GM08714 (cell line): ENCODE data around the gene ATAD1.

ENCODE experiments used
- H3K4me3 ChIP-seq: fragments of 200-500 bp; sonication (Bioruptor generic); 2 replicates; pipeline ENCODE4 v1.5.1; 2014; ENCODE audit warnings: mild to moderate bottlenecking, low read length, inconsistent platforms
- ZNF274 ChIP-seq: IDR thresholded peaks from 2 replicates; pipeline ENCODE4 v1.6.1; 2012; ENCODE audit warnings: mild to moderate bottlenecking, low read depth, low read length

Gene ATAD1

DNA sequence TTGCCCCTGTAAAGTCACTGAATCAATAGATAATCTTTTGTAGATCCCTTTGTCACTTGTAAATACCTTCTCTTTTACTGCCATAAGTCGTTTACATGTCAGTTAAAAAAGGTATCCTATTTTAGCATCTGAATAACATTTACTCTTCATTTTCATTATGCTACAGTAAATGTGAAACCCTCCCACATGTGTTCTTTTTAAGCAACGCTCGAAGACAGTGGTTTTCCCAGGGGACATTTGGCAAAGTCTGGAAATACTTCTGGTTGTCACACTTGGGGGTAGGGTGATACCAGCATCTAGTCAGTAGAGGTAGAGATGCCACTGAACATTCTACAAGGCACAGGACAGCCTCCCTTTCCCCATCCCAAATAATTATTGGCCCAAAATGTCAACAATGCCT lies 23.7 kb downstream of the ATAD1 start:
- TF ChIP-seq ZNF274, result no peak
- no peak overlapping the region for H3K4me3 ChIP-seq

DNA sequence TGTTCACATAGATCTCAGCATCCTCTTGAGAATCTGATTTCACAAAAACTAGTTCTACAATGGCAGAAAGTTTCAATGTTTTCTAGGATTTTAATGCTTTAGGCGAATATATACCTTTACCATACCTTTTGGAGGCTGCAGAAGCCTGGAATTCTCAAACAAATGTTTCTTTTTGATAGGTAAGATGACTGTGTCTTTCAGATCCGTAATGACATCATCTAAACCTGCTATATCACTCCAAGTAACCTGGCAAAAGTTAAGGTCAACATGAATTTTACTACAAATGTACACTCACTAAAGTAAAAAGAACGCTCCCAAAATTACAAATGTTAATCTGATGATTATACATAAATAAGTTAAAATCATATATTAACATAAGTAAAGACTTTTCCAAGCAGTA lies 27.8 kb downstream of the ATAD1 start:
- no peak overlapping the region for H3K4me3 ChIP-seq
- TF ChIP-seq ZNF274, result no peak

DNA sequence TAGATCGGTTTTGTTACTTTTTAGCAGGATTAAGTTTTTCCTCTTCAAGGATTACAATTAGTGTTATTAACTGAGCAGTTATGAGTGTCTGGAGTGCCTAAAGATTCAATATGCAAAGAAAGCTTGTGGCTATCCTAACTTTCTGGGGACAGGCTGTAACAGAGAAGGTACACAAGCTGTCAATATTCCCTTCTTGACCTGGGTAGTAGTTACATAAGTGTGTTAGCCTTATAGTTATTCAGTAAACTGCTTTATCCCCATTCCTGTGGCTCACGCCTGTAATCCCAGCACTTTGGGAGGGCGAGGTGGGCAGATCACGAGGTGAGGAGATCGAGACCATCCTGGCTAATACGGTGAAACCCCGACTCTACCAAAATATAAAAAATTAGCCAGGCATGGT lies 31.6 kb downstream of the ATAD1 start:
- no peak overlapping the region for H3K4me3 ChIP-seq
- no peak for TF ChIP-seq ZNF274

DNA sequence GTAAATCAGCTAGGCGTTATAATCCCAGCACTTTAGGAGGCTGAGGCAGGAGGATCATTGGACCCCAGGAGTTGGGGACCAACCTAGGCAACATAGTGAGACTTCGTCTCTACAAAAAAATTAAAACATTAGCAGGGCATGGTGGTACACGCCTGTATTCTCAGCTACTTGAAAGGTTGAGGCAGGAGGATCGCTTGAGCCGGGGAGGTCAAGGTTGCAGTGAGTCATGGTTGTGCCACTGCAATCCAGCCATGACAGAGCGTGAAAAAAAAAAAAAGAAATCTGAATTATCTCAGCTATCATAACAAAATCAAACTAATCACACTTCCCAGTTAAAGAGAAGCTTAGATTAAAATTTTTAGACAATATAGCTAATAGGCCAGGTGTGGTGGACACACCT lies 35.3 kb downstream of the ATAD1 start:
- no peak for TF ChIP-seq ZNF274
- H3K4me3 ChIP-seq, result no peak overlapping the region

DNA sequence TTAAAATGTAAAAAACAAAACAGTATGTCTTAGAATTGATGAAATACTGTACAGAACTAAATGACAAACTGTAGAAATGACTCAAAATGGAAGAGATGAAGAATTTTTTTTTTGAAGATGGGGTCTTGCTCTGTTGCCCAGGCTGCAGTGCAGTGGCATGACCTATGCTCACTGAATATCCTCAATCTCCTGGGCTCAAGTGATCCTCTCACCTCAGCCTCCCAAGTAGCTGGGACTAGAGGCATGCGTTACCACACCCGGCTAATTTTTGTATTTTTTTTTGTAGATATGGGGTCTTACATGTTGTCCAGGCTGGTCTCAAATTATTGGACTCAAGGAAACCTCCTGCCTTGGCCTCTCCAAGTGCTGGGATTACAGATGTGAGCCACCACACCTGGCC lies 36.5 kb downstream of the ATAD1 start:
- no peak for TF ChIP-seq ZNF274
- no peak overlapping the region for H3K4me3 ChIP-seq

- TF ChIP-seq ZNF274, result no peak
- H3K4me3 ChIP-seq, result no peak overlapping the region
These were observed 41.7 kb downstream of the ATAD1 start for GRCh38 chr10:87776328-87776727.

GRCh38 chr10:87775766-87776165 lies 42.3 kb downstream of the ATAD1 start:
- H3K4me3 ChIP-seq, result no peak overlapping the region
- no peak for TF ChIP-seq ZNF274

DNA sequence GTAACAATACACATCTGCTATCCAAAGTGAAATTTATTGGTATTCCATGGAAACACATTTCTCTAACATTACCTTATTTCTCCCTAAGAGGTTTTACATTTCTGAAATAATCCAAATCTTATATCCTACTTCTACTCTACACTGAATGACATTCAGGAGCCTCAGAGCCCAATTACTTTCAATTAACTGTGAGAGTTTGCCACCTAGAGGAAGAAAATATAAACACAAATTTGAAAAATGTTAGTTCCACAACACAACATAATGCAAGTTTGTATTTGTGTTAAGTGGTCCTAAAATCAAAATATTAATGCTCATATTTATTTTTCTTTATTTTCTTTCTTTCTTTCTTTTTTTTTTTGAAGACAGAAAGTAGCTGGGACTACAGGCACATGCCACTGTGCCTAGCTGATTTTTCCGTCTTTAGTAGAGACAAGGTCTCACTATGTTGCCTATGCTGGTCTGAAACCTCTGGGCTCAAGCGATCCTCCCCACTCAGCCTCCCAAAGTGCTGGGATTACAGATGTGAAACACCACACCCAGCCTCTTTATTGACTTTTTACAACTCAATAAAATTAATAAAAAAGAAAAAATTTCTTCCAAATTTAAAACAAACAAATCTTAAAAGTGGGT lies 46.0 kb downstream of the ATAD1 start:
- no peak for TF ChIP-seq ZNF274

GRCh38 chr10:87767253-87767652 lies 50.8 kb downstream of the ATAD1 start:
- no peak for TF ChIP-seq ZNF274
- H3K4me3 ChIP-seq, result no peak overlapping the region

More for the DNA sequence above, 46.0 kb downstream of the ATAD1 start:
- no peak overlapping the region for H3K4me3 ChIP-seq

DNA sequence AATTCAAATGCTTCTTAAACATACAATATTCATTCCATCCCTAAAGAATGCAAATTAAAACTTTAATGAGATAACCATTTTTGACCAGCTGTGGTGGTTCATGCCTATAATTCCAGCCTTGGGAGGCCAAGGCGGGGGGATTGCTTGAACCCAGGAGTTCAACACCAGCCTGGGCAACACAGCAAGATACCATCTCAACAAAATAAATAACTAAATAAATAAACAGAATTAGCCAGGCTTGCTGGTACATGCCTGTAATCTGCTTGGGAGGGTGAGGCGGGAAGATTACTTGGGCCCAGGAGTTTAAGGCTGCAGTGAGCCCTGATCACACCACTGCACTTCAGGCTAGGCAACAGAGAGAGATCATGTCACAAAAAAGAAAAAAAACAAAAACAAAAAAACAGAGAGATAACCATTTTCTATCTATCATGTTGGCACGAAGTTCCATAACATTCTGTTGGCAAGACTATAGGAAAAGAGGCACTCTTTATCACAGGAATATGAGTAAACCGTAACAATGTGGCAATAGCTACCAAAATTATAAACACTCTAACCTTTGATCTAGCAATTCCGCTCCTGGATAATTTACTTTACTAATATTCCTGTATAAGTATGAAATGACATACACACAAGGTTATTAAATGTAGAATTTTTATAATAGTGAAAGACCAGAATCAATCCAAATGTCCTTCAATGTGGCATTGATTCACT lies 52.2 kb downstream of the ATAD1 start:
- H3K4me3 ChIP-seq, result no peak overlapping the region
- TF ChIP-seq ZNF274, result no peak

DNA sequence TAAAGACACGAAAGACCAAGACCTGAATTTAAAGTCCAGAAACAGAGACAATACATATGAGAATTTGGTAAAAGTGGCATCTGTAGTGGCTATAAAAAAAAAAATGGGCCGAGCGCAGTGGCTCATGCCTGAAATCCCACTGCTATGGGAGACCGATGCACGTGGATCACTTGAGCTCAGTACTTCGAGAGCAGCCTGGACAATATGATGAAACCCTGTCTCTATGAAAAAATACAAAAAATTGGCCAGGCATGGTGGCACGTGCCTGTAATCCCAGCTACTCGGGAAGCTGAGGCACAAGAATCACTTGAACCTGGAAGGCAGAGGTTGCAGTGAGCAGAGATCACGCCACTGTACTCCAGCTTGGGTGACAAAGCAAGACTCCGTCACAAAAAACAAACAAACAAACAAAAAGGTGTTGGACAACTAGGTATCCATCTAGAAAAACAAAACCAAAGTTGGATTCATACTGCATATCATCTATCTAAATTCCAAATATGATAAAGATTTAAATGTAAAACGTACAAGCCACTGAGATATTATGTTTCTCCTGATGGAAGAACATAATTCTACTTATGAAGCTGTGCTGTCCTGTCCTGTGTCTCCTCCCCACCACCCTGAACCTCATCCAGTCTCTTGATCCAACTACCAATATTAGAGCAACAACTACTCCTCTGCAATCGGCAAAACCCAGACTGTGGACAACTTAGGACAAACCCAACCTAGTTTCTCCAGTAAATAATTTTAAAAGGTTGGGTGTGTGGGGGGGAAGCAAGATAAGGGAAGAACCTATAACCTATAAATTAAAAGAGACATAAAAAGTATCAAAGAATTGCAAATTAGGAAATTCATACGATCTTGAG lies 53.7 kb downstream of the ATAD1 start:
- no peak for TF ChIP-seq ZNF274
- no peak overlapping the region for H3K4me3 ChIP-seq

DNA sequence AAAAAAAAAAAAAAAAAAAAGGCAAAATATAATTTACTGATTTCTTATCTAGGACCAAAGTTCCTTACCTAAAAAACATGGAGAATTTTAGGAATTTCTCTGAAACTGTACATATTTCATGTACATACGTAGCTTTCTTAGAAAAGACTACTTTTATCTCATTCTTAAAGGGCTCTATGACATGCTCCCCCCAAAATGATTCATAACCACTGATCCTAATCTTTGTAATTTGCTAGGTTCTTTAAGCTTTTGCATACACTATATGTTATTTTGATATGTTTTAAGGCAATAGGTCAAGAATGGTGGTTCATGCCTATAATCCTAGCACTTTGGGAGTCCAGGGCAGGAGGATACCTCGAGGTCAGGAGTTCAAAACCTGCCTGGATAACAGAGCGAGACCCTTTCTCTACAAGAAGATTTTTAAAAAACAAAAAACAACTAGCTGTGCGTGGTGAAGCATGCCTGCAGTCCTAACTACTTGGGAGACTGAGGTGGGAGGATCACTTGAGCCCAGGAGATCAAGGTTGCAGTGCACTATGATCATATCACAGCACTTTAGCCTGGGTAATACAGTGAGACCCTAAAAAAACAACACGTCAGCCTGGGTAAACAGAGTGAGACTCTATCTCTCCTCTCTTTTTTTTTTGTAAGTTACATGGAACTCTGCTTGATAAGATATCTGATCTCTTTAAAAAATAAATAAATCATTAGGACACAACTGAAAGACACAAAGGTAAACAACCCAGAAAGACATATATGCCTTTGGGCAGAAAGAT lies 54.8 kb downstream of the ATAD1 start:
- no peak for TF ChIP-seq ZNF274
- H3K4me3 ChIP-seq, result no peak overlapping the region

- H3K4me3 ChIP-seq, result no peak overlapping the region
- no peak for TF ChIP-seq ZNF274
These were observed 56.1 kb downstream of the ATAD1 start for GRCh38 chr10:87761892-87762291.

- no peak for TF ChIP-seq ZNF274
- no peak overlapping the region for H3K4me3 ChIP-seq
These were observed 56.9 kb downstream of the ATAD1 start for GRCh38 chr10:87761153-87761552.
